Heart left ventricle (tissue), 13 donors: ENCODE data around the gene BCKDK.

Experiments
- POLR2A ChIP-seq, 2 donors: fragments of 450-650 bp; IDR thresholded peaks; one replicate each; pipeline ENCODE4 v1.6.1; 2017; ENCODE audit warnings: antibody characterized with exemption in 2 of 2, mild to moderate bottlenecking in 2 of 2, moderate library complexity in 2 of 2
- TF ChIP-seq, protein P1 (sequence below), 12 donors: fragments of 200-600 bp; sonication (generic) in 4 of 12; IDR thresholded peaks; one replicate each; pipeline versions ENCODE4 v1.5.0 to v1.8.0; 2018 to 2022; ENCODE audit warnings: antibody characterized with exemption in 12 of 12, mild to moderate bottlenecking in 5 of 12
- donor health status: ischemic (EF 13 %, LVEDD 7.1; RV severe dilation, severe dysfunction).
- donor health status: DM: no; HTN: yes; CAD: no.
- donor health status: DM: no; HTN: no; CAD: no.
- donor health status: ischemic (EF 25% LVEDD 6.9; RV normal size, moderate dysfunction).
- donor health status: ischemic (EF 25% LVEDD 5.7; RV mildly dilated, moderate dysfunction).
- donor health status: ischemic (EF 35%, LVEDD 5.7; RV mildly dilated, moderate dysfunction).
- donor health status: nonischemic (EF 11% LVEDD 7.7; RV severe dilation, severe dysfunction).
- donor health status: DM: yes; HTN: yes; CAD: no.
- donor health status: PGD.
- donor health status: ischemic (EF 29% LVEDD 5.4; RV normal size, mild dysfunction).
- donor health status: nonischemic (EF 23%, LVEDD 6.1; RV moderate dilation, normal function).

GRCh38 chr16:31085873-31086628, 22.1 kb upstream of the BCKDK start:
- TF ChIP-seq POLR2A (IDR thresholded peaks at IDR 0.05), result no peak
- TF ChIP-seq, protein P1, sequence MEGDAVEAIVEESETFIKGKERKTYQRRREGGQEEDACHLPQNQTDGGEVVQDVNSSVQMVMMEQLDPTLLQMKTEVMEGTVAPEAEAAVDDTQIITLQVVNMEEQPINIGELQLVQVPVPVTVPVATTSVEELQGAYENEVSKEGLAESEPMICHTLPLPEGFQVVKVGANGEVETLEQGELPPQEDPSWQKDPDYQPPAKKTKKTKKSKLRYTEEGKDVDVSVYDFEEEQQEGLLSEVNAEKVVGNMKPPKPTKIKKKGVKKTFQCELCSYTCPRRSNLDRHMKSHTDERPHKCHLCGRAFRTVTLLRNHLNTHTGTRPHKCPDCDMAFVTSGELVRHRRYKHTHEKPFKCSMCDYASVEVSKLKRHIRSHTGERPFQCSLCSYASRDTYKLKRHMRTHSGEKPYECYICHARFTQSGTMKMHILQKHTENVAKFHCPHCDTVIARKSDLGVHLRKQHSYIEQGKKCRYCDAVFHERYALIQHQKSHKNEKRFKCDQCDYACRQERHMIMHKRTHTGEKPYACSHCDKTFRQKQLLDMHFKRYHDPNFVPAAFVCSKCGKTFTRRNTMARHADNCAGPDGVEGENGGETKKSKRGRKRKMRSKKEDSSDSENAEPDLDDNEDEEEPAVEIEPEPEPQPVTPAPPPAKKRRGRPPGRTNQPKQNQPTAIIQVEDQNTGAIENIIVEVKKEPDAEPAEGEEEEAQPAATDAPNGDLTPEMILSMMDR (IDR thresholded peaks at IDR 0.05), result no peak
